NCI-H774 (cell line): ENCODE measurements around the gene EIF4EBP2.

Source experiments
- DNase-seq: peaks from one replicate; lab custom pipeline; 2025; lab: John Stamatoyannopoulos, UW

The EIF4EBP2 gene

DNA sequence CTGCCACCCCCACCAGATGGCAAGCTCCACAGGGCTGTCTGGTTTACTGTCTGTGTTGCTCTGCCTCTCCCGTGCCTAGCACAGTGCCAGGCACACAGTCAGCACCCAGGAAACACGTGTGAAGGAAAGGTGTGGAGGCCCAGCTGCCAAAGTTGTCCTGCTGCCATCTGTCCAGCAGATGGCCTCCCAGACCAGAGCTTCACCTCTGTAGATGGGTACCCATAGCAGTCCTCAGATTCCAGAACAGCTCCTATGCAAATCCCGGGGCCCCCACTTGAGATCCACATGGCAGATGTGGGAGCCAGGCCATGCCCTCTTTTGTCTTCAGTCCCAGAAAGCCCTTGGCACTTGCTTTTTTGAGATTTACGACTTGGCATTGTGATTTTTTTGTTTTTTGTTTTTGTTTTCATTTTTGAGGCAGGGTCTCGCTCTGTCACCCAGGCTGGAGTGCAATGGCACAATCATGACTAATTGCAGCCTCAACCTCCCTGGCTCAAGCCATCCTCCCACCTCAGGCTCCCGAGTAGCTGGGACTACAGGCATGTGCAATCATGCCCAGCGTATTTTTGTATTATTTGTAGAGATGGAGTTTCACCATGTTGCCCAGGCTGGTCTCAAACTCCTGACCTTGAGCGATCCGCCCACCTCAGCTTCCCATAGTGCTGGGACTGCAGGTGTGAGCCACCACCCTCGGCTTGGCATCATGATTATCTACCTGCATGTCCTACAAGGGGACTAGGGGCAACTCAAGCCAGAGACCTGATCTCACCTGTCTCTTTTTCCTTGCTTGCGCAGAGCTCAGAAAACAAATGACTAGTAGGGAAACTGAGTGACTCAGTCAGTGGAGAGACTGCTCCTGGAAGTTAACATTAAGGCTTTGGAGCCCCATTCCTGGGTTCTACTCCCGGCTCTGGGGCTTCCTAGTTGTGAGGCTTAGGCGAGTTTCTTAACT lies 57.7 kb downstream of the EIF4EBP2 start:
- peak; percentile 20 for DNase-seq

DNA sequence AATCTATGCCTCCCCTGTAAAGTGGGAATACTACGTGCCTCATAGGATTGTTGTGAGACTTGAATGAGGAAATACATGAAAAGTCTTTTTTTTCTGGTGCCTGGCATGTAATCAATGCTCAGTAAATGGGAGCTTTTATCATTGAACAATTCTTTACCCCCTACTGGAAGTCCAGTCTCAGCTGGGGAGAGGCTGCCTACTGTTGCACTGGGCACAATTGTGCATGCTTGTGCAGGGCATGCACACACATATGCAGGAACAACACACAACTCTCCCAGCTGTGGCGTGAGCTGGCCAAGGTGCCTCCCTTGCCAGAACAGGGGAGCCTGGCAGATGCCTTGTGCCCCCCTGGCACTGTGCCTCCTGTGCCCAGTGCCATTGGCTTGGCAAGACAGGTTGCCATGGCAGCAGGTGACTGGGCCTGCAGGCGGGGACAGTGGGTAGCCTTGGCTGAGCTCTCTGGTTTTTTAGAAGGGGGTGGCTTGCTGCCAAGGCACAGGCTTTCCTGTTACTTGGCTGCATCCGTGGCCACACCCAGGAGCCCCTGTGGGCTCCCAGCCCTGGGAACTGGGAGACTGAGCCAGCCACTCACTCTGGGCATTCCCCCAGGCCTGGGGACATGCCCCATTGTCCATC lies 58.5 kb downstream of the EIF4EBP2 start:
- DNase-seq, result peak; percentile 43

DNA sequence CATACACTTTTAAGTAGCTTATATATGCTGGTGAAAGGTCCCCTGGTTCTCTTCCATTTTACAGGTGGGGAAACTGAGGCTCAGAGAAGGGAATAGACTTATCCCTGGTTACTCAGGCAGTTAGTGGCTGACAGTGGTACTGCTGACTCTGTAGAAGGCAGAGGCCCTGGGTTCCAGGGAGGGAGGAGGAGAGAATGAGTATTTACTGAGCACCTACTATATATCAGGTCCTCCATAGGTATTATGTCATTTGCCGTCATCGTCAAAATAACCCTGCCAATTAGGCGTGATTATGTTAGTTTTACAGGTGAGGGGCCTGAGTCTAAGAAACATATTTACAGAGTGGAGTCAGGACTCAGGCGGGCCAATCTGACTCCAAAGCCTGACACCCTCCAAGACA lies 61.3 kb downstream of the EIF4EBP2 start:
- DNase-seq, result no peak

DNA sequence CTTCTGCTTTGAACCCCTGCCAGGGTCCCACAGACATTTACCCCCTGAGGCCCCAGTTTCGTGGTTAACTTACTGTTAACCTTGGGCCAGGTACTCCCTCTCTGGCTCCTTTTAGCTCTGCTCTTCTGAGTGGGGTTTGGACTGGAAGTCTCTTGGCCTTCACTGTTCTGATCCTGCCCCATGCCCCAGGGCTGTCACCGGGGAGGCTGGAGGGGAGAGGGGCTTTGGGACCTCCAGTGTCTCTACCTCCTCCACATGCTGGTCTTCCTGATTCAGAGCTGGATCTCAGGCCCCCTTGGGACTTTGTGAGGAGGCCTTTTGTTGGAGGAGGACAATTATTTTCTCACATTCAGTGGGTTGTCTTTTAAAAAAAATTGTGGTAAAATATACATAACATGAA lies 61.9 kb downstream of the EIF4EBP2 start:
- DNase-seq, result no peak

DNA sequence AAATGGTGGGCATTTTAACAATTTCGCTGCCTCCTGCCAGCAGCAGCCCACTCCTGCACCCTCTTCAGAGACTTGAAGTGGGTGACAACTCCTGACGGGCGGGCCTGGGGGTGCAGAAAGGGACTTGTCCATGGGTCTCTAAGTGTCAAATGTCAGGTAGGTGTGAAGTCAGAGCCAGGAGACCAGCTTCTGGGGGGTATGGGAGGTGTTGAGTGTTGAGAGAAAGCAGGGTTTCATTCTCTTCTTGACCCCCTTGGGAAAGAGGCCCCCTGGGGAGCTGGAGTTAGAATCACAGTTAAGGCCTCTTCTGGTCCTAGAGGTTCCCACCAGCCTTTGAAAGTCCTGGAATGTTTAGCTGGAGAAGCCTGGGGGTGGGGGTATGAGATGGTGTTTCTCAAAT lies 63.0 kb downstream of the EIF4EBP2 start:
- DNase-seq, result no peak

DNA sequence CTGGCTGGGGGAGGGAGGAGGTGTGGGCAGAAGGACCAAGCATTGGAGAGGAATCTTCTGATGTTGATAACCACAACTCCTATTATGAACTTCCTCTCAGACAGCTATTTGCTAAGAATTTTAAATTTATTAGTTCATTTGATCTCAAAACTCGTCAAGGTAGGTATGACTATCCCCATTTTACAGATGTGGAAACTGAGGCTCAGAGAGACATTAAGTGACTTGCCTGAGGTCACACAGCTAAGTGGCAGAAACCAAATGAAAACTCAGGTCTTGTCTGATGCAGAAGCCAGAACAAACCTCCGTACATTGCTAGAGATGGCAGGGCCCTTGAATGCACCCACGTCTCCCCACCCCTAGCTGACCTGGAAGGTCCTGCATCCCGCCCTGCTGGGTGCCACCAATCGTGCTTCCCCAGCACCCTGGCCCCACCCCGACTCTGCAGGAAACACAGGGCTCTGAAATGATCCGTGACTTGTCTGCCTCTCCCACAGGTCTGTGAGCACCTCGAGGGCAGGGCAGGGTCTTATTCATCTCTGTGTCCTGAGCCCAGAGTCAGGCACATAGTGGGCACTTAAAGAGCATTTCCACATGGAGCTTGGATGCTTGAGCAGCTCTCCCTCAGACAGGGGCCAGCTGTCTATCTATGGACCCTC lies 69.0 kb downstream of the EIF4EBP2 start:
- no peak for DNase-seq

DNA sequence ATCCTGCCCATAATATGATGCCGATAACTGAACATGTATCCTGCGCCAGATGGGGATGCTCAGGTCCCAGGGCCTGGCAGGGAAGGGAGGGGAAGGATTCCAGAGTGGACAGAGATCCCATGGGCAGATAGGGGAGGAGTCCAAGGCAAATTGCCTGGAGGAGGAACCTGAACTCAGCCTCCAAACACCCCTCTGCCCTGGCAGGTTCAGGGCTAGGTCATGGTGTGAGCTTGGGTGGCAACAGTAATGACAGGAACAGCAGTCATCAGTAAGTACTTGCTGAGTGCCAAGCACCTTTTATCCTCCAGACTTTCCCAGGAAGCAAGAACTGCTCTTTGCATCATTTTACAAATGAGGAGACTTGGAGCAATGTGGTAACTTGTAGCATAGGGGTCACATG lies 70.8 kb downstream of the EIF4EBP2 start:
- no peak for DNase-seq

DNA sequence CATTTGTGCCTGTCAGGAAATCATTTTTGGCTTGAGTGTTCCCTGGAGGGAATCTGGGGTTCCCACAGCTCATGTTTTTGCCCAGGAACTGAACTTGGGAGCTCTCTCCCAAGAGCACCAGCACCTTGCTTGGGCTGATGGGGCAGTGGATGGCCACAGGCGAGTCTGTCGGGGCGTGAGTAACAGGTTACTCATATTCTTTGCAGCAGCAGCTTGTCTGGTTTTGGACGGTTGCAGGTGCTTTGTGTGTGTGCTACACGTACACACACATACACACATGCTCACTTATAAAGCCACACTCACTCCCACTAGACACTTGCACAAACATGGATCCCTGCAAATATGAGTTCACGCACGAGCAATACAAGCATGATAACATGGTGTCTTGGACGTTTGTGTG lies 71.7 kb downstream of the EIF4EBP2 start:
- DNase-seq, result no peak

DNA sequence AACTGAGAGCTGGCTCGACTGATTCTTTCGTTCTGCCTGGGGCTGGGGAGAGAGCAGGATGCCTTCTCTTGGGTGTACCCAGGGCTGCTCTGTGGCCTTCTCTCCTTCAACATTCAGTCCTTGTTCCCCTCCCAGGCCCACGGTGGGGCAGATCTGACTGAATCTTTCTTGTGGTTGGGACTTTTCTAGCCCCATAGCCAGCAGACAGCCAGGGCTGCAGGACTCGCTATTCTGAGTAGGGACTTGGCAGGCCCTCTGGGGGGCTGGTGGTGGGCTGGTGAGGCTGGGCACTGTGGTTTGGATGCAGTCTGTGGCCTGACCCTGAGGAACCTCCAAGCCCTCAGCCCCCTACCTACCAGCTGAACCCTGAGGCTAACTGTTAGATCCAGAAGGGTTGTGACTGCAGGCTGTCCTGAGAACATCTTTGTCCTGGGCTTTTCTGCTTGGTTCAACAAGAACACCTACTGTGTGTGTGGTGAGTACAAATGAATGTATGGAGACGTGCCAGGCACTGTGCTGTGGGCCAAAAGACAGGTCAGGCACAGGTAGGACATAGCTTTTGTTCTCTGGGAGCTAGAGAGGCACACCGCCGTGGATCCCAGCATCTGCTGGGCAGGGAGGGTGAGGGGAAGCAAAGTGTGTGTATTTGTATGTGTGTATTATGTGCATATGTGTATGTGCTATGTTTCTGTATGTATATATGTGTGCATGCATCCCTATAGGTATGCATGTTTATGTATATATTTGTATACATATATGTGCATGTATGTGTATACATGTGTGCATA lies 72.5 kb downstream of the EIF4EBP2 start:
- DNase-seq, result no peak

DNA sequence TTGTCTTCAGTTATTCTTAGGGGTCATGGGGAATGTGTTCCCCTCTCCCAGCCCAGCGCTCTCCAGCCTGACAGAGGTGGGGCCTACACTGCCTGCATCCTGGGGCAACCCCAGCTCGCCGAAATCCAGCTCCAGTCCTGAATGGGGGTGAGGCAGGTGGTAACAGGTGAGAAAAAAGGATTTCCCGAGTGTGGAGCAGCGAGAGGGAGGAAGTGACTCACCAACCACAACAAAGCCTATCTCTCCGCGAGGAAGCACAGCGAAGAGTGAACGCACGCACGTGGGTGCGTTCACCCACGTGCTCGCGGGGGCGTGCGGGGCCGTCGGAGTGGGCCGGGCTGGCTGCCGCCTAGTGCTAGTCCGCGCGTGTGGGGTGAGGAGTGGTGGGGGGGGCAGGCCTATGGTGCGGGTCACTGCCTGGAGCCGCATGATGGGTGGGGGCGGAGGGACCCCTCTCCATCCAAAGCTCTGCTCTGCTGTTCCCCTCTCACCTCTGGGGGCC lies 73.8 kb downstream of the EIF4EBP2 start:
- DNase-seq, result no peak
